ENCODE data around the gene ZDHHC1.
"Not testable (repeated sequence)": the region's sequence is repeated elsewhere in the genome, so short reads cannot be mapped to it uniquely, and the experiment has no call there.

The ZDHHC1 gene

GRCh38 chr16:67392301-67393059 lies 23.8 kb downstream of the ZDHHC1 start:
- DNase-seq, result no peak

GRCh38 chr16:67391424-67392300 lies 24.6 kb downstream of the ZDHHC1 start:
- no peak for DNase-seq

GRCh38 chr16:67390816-67391423 lies 25.4 kb downstream of the ZDHHC1 start:
- DNase-seq, result no peak

- DNase-seq, result no peak
These were observed 26.1 kb downstream of the ZDHHC1 start for GRCh38 chr16:67389911-67390815.

GRCh38 chr16:67388591-67388990 lies 27.7 kb downstream of the ZDHHC1 start:
- no peak for DNase-seq

- DNase-seq, result no peak
These were observed 28.1 kb downstream of the ZDHHC1 start for GRCh38 chr16:67388191-67388590.

- DNase-seq, result no peak
These were observed 28.7 kb downstream of the ZDHHC1 start for GRCh38 chr16:67387479-67388079.

- DNase-seq, result no peak
These were observed 29.3 kb downstream of the ZDHHC1 start for GRCh38 chr16:67386861-67387455.

- DNase-seq, result no peak
These were observed 31.3 kb downstream of the ZDHHC1 start for GRCh38 chr16:67384778-67385510.

GRCh38 chr16:67383284-67383683 lies 33.0 kb downstream of the ZDHHC1 start:
- no peak for DNase-seq

- DNase-seq, result no peak
These were observed 37.6 kb downstream of the ZDHHC1 start for GRCh38 chr16:67378642-67379041.

GRCh38 chr16:67376012-67376411 lies 40.3 kb downstream of the ZDHHC1 start:
- DNase-seq, result not testable (repeated sequence)

GRCh38 chr16:67372664-67373063 lies 43.6 kb downstream of the ZDHHC1 start:
- no peak for DNase-seq

GRCh38 chr16:67370661-67371060 lies 45.6 kb downstream of the ZDHHC1 start:
- no peak for DNase-seq

GRCh38 chr16:67364600-67365235 lies 51.6 kb downstream of the ZDHHC1 start:
- no peak for DNase-seq

- DNase-seq, result no peak
These were observed 55.2 kb downstream of the ZDHHC1 start for GRCh38 chr16:67361038-67361437.

GRCh38 chr16:67359540-67360269 lies 56.6 kb downstream of the ZDHHC1 start:
- DNase-seq, result not testable (repeated sequence)

GRCh38 chr16:67357561-67357960 lies 58.7 kb downstream of the ZDHHC1 start:
- DNase-seq, result no peak

GRCh38 chr16:67356396-67356795 lies 59.9 kb downstream of the ZDHHC1 start:
- no peak for DNase-seq

- not testable (repeated sequence) for DNase-seq
These were observed 63.8 kb downstream of the ZDHHC1 start for GRCh38 chr16:67352463-67352862.

Measured in stimulated activated CD4-positive, alpha-beta T cell treated with anti-CD3 and anti-CD28 coated beads, Interleukin-2, amount 100 ng/mL, for 48 hours (primary cell).